Measurements from ENCODE around the gene WDR62.

DNA sequence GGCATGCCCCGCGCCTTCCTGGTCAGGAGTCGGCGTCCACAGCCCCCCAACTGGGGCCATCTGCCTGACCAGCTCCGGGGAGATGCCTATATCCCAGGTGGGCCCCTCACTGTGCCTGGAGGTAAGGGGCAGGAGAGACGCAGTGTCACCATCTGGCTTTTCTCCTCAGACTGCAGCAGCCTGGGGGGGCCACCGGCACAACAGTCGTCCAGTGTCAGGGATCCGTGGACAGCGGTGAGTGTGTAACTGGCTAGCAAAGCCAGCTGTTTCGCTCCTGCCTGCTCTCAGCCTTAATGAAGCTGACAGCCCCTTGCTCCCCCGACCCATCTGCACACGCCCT is 56.5 kb downstream of the WDR62 start:
- no peak for TF ChIP-seq CTCF (conservative IDR thresholded peaks at IDR 0.05; ENCODE audit: low read length)
- TF ChIP-seq EZH2phosphoT487 (IDR thresholded peaks at IDR 0.05; ENCODE audit: borderline replicate concordance, low read depth, low read length) = no peak

Data from OCI-LY7 (cell line).